Measurements from ENCODE around the gene PAK4. TPM values are rescaled to one million over a fixed set of nuclear protein-coding genes. Genes with fewer than 3 reads are reported as not detected.
"Not testable (repeated sequence)": the region's sequence is repeated elsewhere in the genome, so short reads cannot be mapped to it uniquely, and the experiment has no call there.

The PAK4 gene
- total RNA-seq, 1 experiment from 2014 or later, result 1.7 TPM

DNA sequence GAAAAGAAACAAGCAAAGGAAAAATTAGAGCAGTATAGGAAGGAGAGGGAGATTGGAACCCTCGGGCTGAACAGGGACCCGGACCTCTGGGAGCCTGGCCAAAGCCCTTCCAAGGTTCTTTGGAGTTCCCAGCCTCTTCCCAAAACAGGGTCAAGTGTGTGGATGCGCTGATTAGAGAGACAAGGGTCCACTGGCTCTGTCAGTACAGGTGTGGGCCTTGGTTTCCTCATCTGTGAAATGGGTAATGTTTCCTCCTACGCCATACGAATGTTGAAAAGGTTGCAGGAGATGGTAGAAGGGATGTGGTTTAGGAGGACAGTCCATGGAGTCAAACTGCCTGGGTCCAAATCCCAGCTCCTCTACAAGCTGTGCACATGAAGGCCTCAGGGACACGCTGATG is 80.5 kb downstream of the PAK4 start:
- no peaks in the 10 kb centered on the region for H3K9me3 ChIP-seq (ENCODE audit: low read length)
- H3K4me3 ChIP-seq (ENCODE audit: low read length), result no peak overlapping the region
- no peaks in the 10 kb centered on the region for H3K79me2 ChIP-seq (ENCODE audit: low read length)
- H4K20me1 ChIP-seq (ENCODE audit: insufficient read depth, low read depth, low read length), result no peaks in the 10 kb centered on the region
- H3K27me3 ChIP-seq (ENCODE audit: low read length), result no peaks in the 10 kb centered on the region
- no peak overlapping the region for H3K9ac ChIP-seq (ENCODE audit: low read length)
- H3K9me2 ChIP-seq (replicated peaks; ENCODE audit: insufficient read depth, low read length), result no peaks in the 10 kb centered on the region
- H3K4me2 ChIP-seq (ENCODE audit: low read depth, low read length, poor library complexity, severe bottlenecking), result no peak overlapping the region
- no peaks in the 10 kb centered on the region for H3K4me1 ChIP-seq (ENCODE audit: low read length)
- no peak for DNase-seq
- H2AFZ ChIP-seq (ENCODE audit: low read length), result no peak overlapping the region
- no peaks in the 10 kb centered on the region for H3K36me3 ChIP-seq (ENCODE audit: insufficient read depth, low read length)
- no peak overlapping the region for H3K27ac ChIP-seq (ENCODE audit: low read length)

DNA sequence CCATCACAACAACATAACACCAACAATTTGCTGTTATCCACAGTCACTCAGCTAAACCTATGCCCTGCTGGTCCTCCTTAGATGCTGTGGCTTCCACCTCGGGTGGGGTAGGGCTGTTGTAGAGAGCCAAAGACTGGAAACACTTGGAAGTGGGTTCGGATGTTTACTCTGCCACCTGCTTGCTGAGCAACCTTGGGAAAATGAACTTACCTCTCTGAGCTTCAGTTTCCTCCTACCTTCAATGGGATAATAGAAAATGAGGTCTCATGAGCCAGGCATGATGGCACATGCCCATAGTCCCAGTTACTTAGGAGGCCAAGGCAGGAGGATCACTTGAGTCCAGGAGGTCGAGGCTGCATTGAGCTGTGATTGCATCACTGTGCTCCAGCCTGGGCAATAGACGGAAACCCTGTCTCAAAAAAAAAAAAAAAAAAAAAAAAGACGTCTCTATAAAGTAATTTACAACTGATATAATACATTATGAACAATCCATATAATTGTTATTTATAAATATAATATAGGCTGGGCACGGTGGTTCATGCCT is 81.8 kb downstream of the PAK4 start:
- no peaks in the 10 kb centered on the region for H3K79me2 ChIP-seq (ENCODE audit: low read length)
- no peak for DNase-seq
- no peaks in the 10 kb centered on the region for H3K9me2 ChIP-seq (replicated peaks; ENCODE audit: insufficient read depth, low read length)
- no peak overlapping the region for H2AFZ ChIP-seq (ENCODE audit: low read length)
- no peaks in the 10 kb centered on the region for H3K4me1 ChIP-seq (ENCODE audit: low read length)
- H3K4me3 ChIP-seq (ENCODE audit: low read length), result no peak overlapping the region
- no peaks in the 10 kb centered on the region for H4K20me1 ChIP-seq (ENCODE audit: insufficient read depth, low read depth, low read length)
- no peaks in the 10 kb centered on the region for H3K36me3 ChIP-seq (ENCODE audit: insufficient read depth, low read length)
- no peak overlapping the region for H3K9ac ChIP-seq (ENCODE audit: low read length)
- H3K4me2 ChIP-seq (ENCODE audit: low read depth, low read length, poor library complexity, severe bottlenecking), result no peak overlapping the region
- H3K27ac ChIP-seq (ENCODE audit: low read length), result no peak overlapping the region
- no peaks in the 10 kb centered on the region for H3K27me3 ChIP-seq (ENCODE audit: low read length)
- H3K9me3 ChIP-seq (ENCODE audit: low read length), result no peaks in the 10 kb centered on the region

DNA sequence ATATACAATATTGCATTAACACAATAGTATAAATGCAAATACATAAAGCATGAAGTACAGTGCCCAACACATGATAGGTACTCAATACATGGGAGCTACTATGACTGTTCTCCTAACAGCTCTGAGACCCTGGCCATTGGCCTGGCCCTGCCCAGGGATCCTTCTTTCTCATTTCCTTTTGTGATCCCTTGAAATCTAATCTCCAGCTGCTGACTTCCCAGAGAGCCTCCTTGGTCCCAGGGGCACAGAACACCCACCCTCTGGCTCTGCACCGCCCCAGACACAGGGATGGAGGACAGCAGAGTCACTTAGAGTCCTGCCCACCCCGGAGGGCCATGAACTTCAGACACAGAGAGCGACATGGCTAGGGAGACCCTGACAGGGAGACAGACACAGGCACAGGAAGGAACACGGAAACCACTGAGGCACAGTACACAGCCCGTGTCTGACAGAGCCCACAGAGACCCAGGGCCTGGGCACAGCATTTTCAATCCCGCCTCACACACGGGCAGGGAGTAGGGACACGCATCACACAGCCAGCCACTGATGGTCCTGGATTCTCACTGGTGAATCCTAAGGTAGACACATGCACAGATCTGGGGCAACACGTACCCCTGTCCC is 82.7 kb downstream of the PAK4 start:
- Histone ChIP-seq H3K4me3 (ENCODE audit: low read length) (no peak overlapping the region), H2AFZ (ENCODE audit: low read length) (no peak overlapping the region), H4K20me1 (ENCODE audit: insufficient read depth, low read depth, low read length) (no peaks in the 10 kb centered on the region), H3K4me1 (ENCODE audit: low read length) (no peaks in the 10 kb centered on the region), H3K36me3 (ENCODE audit: insufficient read depth, low read length) (no peaks in the 10 kb centered on the region), H3K9me2 (replicated peaks; ENCODE audit: insufficient read depth, low read length) (no peaks in the 10 kb centered on the region), H3K9ac (ENCODE audit: low read length) (no peak overlapping the region), H3K4me2 (ENCODE audit: low read depth, low read length, poor library complexity, severe bottlenecking) (no peak overlapping the region), H3K9me3 (ENCODE audit: low read length) (no peaks in the 10 kb centered on the region), H3K27me3 (ENCODE audit: low read length) (no peaks in the 10 kb centered on the region), H3K27ac (ENCODE audit: low read length) (no peak overlapping the region), H3K79me2 (ENCODE audit: low read length) (no peaks in the 10 kb centered on the region)
- DNase-seq, result no peak

DNA sequence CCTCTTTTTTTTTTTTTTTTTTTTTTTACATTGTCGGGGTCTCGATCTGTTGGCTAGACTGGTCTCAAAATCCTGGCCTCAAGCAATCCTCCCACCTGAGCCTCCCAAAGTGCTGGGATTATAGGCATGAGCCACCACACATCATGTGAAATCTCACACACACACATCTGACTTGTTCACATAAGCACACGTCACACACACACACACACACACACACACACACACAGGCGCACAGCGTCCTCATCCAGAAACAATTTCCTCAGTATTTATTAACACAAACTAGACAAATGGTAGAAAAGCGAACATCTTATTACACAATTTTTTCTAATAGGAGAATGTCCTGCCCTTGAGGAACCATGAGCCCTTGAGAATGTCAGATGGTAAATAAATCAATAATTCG is 83.6 kb downstream of the PAK4 start:
- Histone ChIP-seq H3K4me3 (ENCODE audit: low read length) (no peak overlapping the region), H3K9me3 (ENCODE audit: low read length) (no peaks in the 10 kb centered on the region), H3K27me3 (ENCODE audit: low read length) (no peaks in the 10 kb centered on the region)

DNA sequence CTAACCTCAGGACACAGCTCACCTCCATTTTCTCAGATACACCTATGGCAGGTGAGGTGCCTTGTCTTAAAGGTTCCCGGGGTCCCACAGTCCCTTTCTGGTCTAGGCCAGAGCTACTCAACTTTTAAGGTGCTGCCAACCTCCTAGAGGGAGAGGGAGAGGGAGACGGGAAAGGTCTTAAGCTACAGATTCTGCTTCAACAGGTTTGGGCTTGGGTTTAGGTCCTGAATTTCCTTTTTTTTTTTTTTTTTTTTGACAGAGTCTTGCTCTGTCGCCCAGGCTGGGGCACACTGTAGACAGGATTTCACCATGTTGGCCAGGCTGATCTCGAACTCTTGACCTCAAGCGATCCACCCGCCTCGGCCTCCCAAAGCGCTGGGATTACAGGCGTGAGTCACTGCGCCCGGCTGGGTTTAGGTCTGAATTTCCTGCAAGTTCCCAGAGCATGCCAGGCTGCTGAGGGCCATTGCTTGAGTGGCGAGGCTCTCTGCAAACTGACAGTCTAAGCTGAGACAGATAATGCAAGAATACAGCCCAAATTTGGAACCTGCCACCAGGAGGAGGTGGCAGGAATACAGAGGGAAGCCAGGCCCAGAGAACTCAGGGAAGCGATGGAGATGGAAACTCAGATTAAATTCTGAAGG is 86.3 kb downstream of the PAK4 start:
- H3K9me3 ChIP-seq (ENCODE audit: low read length), result no peaks in the 10 kb centered on the region
- no peaks in the 10 kb centered on the region for H3K79me2 ChIP-seq (ENCODE audit: low read length)
- no peak overlapping the region for H3K4me2 ChIP-seq (ENCODE audit: low read depth, low read length, poor library complexity, severe bottlenecking)
- no peak overlapping the region for H3K27ac ChIP-seq (ENCODE audit: low read length)
- no peak overlapping the region for H3K9ac ChIP-seq (ENCODE audit: low read length)
- no peaks in the 10 kb centered on the region for H3K9me2 ChIP-seq (replicated peaks; ENCODE audit: insufficient read depth, low read length)
- no peaks in the 10 kb centered on the region for H3K4me1 ChIP-seq (ENCODE audit: low read length)
- no peaks in the 10 kb centered on the region for H3K27me3 ChIP-seq (ENCODE audit: low read length)
- H4K20me1 ChIP-seq (ENCODE audit: insufficient read depth, low read depth, low read length), result no peaks in the 10 kb centered on the region
- no peaks in the 10 kb centered on the region for H3K36me3 ChIP-seq (ENCODE audit: insufficient read depth, low read length)
- no peak overlapping the region for H2AFZ ChIP-seq (ENCODE audit: low read length)
- no peak for DNase-seq
- no peak overlapping the region for H3K4me3 ChIP-seq (ENCODE audit: low read length)

More for the DNA sequence above, 83.6 kb downstream of the PAK4 start:
- Histone ChIP-seq H3K4me1 (ENCODE audit: low read length) (no peaks in the 10 kb centered on the region), H3K4me2 (ENCODE audit: low read depth, low read length, poor library complexity, severe bottlenecking) (no peak overlapping the region), H3K9ac (ENCODE audit: low read length) (no peak overlapping the region), H2AFZ (ENCODE audit: low read length) (no peak overlapping the region), H4K20me1 (ENCODE audit: insufficient read depth, low read depth, low read length) (no peaks in the 10 kb centered on the region), H3K9me2 (replicated peaks; ENCODE audit: insufficient read depth, low read length) (no peaks in the 10 kb centered on the region), H3K36me3 (ENCODE audit: insufficient read depth, low read length) (no peaks in the 10 kb centered on the region), H3K27ac (ENCODE audit: low read length) (no peak overlapping the region), H3K79me2 (ENCODE audit: low read length) (no peaks in the 10 kb centered on the region)
- no peak for DNase-seq

DNA sequence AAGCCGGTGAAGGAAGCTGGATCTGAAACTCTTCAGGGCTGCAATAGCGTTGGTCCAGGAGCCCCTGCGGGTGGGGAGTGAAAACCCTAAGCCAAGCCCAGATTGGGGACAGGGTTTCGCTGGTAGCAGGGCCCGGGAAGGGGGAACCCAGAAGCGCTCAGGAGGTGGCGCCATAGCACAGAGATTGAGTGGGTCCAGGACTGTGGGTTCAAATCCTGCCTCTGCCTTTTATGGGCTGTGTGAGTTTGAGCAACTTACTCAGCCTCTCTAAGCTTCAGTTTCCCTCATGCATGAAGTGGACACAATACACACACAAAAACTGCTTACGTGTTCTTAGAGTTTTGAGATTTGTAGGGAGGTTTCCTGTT is 86.8 kb downstream of the PAK4 start:
- no peaks in the 10 kb centered on the region for H4K20me1 ChIP-seq (ENCODE audit: insufficient read depth, low read depth, low read length)
- no peaks in the 10 kb centered on the region for H3K9me3 ChIP-seq (ENCODE audit: low read length)
- H3K27me3 ChIP-seq (ENCODE audit: low read length), result no peaks in the 10 kb centered on the region
- no peak overlapping the region for H3K9ac ChIP-seq (ENCODE audit: low read length)
- H3K4me2 ChIP-seq (ENCODE audit: low read depth, low read length, poor library complexity, severe bottlenecking), result no peak overlapping the region
- no peak overlapping the region for H3K27ac ChIP-seq (ENCODE audit: low read length)
- no peaks in the 10 kb centered on the region for H3K9me2 ChIP-seq (replicated peaks; ENCODE audit: insufficient read depth, low read length)
- H2AFZ ChIP-seq (ENCODE audit: low read length), result no peak overlapping the region
- no peaks in the 10 kb centered on the region for H3K79me2 ChIP-seq (ENCODE audit: low read length)
- peak; percentile 77 for DNase-seq
- H3K4me1 ChIP-seq (ENCODE audit: low read length), result no peaks in the 10 kb centered on the region
- H3K36me3 ChIP-seq (ENCODE audit: insufficient read depth, low read length), result no peaks in the 10 kb centered on the region
- no peak overlapping the region for H3K4me3 ChIP-seq (ENCODE audit: low read length)

DNA sequence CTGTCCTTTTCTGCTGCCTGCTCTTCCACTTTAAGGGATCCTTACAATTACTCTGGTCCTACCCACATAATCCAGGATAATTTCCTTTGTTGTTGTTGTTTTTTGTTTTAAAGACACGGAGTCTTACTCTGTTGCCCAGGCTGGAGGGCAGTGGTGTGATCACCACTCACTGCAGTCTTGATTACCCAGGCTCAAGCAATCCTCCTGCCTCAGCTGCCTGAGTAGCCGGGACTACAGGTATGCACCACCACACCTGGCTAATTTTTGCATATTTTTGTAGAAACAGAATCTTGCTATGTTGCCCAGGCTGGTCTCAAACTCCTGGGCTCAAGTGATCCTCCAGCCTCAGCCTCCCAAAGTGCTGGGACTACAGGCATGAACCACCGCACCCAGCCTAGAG is 89.7 kb downstream of the PAK4 start:
- not testable (repeated sequence) for H3K27me3 ChIP-seq (ENCODE audit: low read length); H3K4me2 ChIP-seq (ENCODE audit: low read depth, low read length, poor library complexity, severe bottlenecking); H3K9ac ChIP-seq (ENCODE audit: low read length); DNase-seq; H4K20me1 ChIP-seq (ENCODE audit: insufficient read depth, low read depth, low read length); H3K9me3 ChIP-seq (ENCODE audit: low read length); H3K9me2 ChIP-seq (replicated peaks; ENCODE audit: insufficient read depth, low read length); H3K27ac ChIP-seq (ENCODE audit: low read length); H3K4me1 ChIP-seq (ENCODE audit: low read length); H3K79me2 ChIP-seq (ENCODE audit: low read length); H2AFZ ChIP-seq (ENCODE audit: low read length); H3K4me3 ChIP-seq (ENCODE audit: low read length); H3K36me3 ChIP-seq (ENCODE audit: insufficient read depth, low read length)

DNA sequence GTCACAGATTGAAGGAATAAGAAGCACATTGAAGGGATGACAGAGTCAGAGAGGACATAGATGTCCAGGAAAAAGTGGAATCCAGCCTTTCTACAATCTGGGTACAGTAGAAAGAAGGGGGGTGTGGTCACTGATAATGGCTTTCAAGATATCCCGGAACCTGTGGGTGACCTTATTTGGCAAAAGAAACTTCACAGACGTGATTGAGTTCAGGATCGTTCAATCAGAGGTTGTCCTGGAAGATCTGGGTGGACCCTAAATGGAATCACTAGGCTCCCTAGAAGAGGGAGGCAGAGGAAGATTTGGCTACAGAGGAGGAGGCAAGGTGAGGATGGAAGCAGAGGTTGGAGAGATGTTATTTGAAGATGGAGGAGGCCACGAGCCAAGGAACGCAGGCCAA is 91.5 kb downstream of the PAK4 start:
- no peak overlapping the region for H3K4me3 ChIP-seq (ENCODE audit: low read length)
- H2AFZ ChIP-seq (ENCODE audit: low read length), result no peak overlapping the region
- no peaks in the 10 kb centered on the region for H3K79me2 ChIP-seq (ENCODE audit: low read length)
- no peak overlapping the region for H3K4me2 ChIP-seq (ENCODE audit: low read depth, low read length, poor library complexity, severe bottlenecking)
- H3K27ac ChIP-seq (ENCODE audit: low read length), result no peak overlapping the region
- no peaks in the 10 kb centered on the region for H3K36me3 ChIP-seq (ENCODE audit: insufficient read depth, low read length)
- no peak for DNase-seq
- H3K27me3 ChIP-seq (ENCODE audit: low read length), result no peaks in the 10 kb centered on the region
- no peaks in the 10 kb centered on the region for H3K9me2 ChIP-seq (replicated peaks; ENCODE audit: insufficient read depth, low read length)
- H3K9ac ChIP-seq (ENCODE audit: low read length), result no peak overlapping the region
- H3K4me1 ChIP-seq (ENCODE audit: low read length), result no peaks in the 10 kb centered on the region
- H4K20me1 ChIP-seq (ENCODE audit: insufficient read depth, low read depth, low read length), result no peaks in the 10 kb centered on the region
- no peaks in the 10 kb centered on the region for H3K9me3 ChIP-seq (ENCODE audit: low read length)
